Duodenal mucosa (tissue), 2 donors: ENCODE measurements around the gene ITGA11.

ENCODE experiments used
- H3K27ac ChIP-seq: one replicate; pipeline ENCODE4 v1.7.0; 2013; ENCODE audit warnings: low read depth, low read length
- H3K27me3 ChIP-seq, 2 donors: one replicate each; pipeline ENCODE4 v1.7.0; 2013; ENCODE audit warnings: low read length in 2 of 2, control low read depth in 1 of 2; ENCODE audit not compliant: insufficient read depth in 2 of 2, control insufficient read depth in 1 of 2
- H3K36me3 ChIP-seq, 2 donors: one replicate each; pipeline ENCODE4 v1.7.0; 2013; ENCODE audit warnings: low read length in 2 of 2, control low read depth in 1 of 2; ENCODE audit not compliant: insufficient read depth in 2 of 2, control insufficient read depth in 1 of 2
- H3K4me1 ChIP-seq, 2 donors: one replicate each; pipeline ENCODE4 v1.7.0; 2013; ENCODE audit warnings: low read length in 2 of 2, control low read depth in 1 of 2; ENCODE audit not compliant: insufficient read depth in 2 of 2, control insufficient read depth in 1 of 2
- H3K4me3 ChIP-seq, 2 donors: one replicate each; pipeline ENCODE4 v1.7.0; 2013; ENCODE audit warnings: low read length in 2 of 2, low read depth in 1 of 2
- H3K9ac ChIP-seq, 2 donors: one replicate each; pipeline ENCODE4 v1.7.0; 2013; ENCODE audit warnings: low read length in 2 of 2, low read depth in 1 of 2
- H3K9me3 ChIP-seq, 2 donors: one replicate each; pipeline ENCODE4 v1.7.0; 2013; ENCODE audit warnings: low read length in 2 of 2, control low read depth in 1 of 2; ENCODE audit not compliant: control insufficient read depth in 1 of 2

Gene ITGA11

GRCh38 chr15:68298336-68298735 lies 133.6 kb downstream of the ITGA11 start:
- Histone ChIP-seq H3K27ac (no peak overlapping the region), H3K36me3 (peaks cover 0 to 4% of the 10 kb centered on the region in 2 donors), H3K4me3 (no peak overlapping the region), H3K4me1 (peaks cover 15 to 26% of the 10 kb centered on the region in 2 donors), H3K9me3 (no peaks in the 10 kb centered on the region), H3K27me3 (no peaks in the 10 kb centered on the region), H3K9ac (no peak overlapping the region)

GRCh38 chr15:68295014-68295805 lies 136.8 kb downstream of the ITGA11 start:
- Histone ChIP-seq H3K4me3 (no peak overlapping the region), H3K36me3 (peaks cover 15 to 17% of the 10 kb centered on the region in 2 donors), H3K27me3 (no peaks in the 10 kb centered on the region)

GRCh38 chr15:68292967-68293366 lies 139.0 kb downstream of the ITGA11 start:
- H3K4me1 ChIP-seq = no peaks in the 10 kb centered on the region

More at GRCh38 chr15:68295014-68295805, 136.8 kb downstream of the ITGA11 start:
- Histone ChIP-seq H3K27ac (no peak overlapping the region), H3K9me3 (no peaks in the 10 kb centered on the region), H3K4me1 (peaks cover 13 to 19% of the 10 kb centered on the region in 2 donors), H3K9ac (no peak overlapping the region)

GRCh38 chr15:68292157-68292781 lies 139.7 kb downstream of the ITGA11 start:
- Histone ChIP-seq H3K27ac (no peak overlapping the region), H3K4me1 (no peaks in the 10 kb centered on the region), H3K9ac (no peak overlapping the region), H3K27me3 (no peaks in the 10 kb centered on the region), H3K4me3 (no peak overlapping the region), H3K36me3 (peaks cover 20 to 26% of the 10 kb centered on the region in 2 donors), H3K9me3 (no peaks in the 10 kb centered on the region)

More at GRCh38 chr15:68292967-68293366, 139.0 kb downstream of the ITGA11 start:
- no peak overlapping the region for H3K9ac ChIP-seq
- H3K27ac ChIP-seq = no peak overlapping the region
- H3K36me3 ChIP-seq = peaks cover 23 to 26% of the 10 kb centered on the region in 2 donors
- no peaks in the 10 kb centered on the region for H3K9me3 ChIP-seq
- H3K4me3 ChIP-seq = no peak overlapping the region
- no peaks in the 10 kb centered on the region for H3K27me3 ChIP-seq

- Histone ChIP-seq H3K4me1 (peaks cover under 1 to 4% of the 10 kb centered on the region in 2 donors), H3K36me3 (peaks cover 20 to 26% of the 10 kb centered on the region in 2 donors), H3K27ac (no peak overlapping the region)
Measured at GRCh38 chr15:68290715-68291114, 141.2 kb downstream of the ITGA11 start.

GRCh38 chr15:68289621-68290352 lies 142.2 kb downstream of the ITGA11 start:
- Histone ChIP-seq H3K4me1 (peaks cover 9 to 10% of the 10 kb centered on the region in 2 donors), H3K9ac (no peak overlapping the region), H3K9me3 (peaks cover 0 to 1% of the 10 kb centered on the region in 2 donors), H3K36me3 (peaks cover 20 to 33% of the 10 kb centered on the region in 2 donors), H3K27ac (no peak overlapping the region), H3K4me3 (no peak overlapping the region), H3K27me3 (no peaks in the 10 kb centered on the region)

More at GRCh38 chr15:68290715-68291114, 141.2 kb downstream of the ITGA11 start:
- no peak overlapping the region for H3K4me3 ChIP-seq
- no peak overlapping the region for H3K9ac ChIP-seq
- no peaks in the 10 kb centered on the region for H3K27me3 ChIP-seq
- no peaks in the 10 kb centered on the region for H3K9me3 ChIP-seq

GRCh38 chr15:68289057-68289456 lies 142.9 kb downstream of the ITGA11 start:
- Histone ChIP-seq H3K9ac (no peak overlapping the region), H3K27me3 (no peaks in the 10 kb centered on the region), H3K36me3 (peaks cover 20 to 40% of the 10 kb centered on the region in 2 donors), H3K27ac (no peak overlapping the region), H3K4me3 (no peak overlapping the region), H3K4me1 (peaks cover 10 to 13% of the 10 kb centered on the region in 2 donors), H3K9me3 (peaks cover 0 to 3% of the 10 kb centered on the region in 2 donors)

- Histone ChIP-seq H3K4me3 (no peak overlapping the region), H3K36me3 (peaks cover 16 to 36% of the 10 kb centered on the region in 2 donors), H3K4me1 (peaks cover 11 to 27% of the 10 kb centered on the region in 2 donors), H3K27ac (no peak overlapping the region), H3K27me3 (no peaks in the 10 kb centered on the region), H3K9ac (no peak overlapping the region), H3K9me3 (peaks cover 0 to 3% of the 10 kb centered on the region in 2 donors)
Measured at GRCh38 chr15:68286256-68286655, 145.7 kb downstream of the ITGA11 start.

- Histone ChIP-seq H3K9ac (no peak overlapping the region), H3K36me3 (peaks cover 8 to 28% of the 10 kb centered on the region in 2 donors), H3K9me3 (peaks cover 0 to 3% of the 10 kb centered on the region in 2 donors), H3K4me1 (peaks cover 19 to 33% of the 10 kb centered on the region in 2 donors), H3K27ac (no peak overlapping the region), H3K27me3 (no peaks in the 10 kb centered on the region), H3K4me3 (no peak overlapping the region)
Measured at GRCh38 chr15:68285259-68285980, 146.5 kb downstream of the ITGA11 start.
